Esophagus muscularis mucosa (tissue), 4 donors: Measurements from ENCODE around the gene DRG2. TPM values are rescaled to one million over a fixed set of nuclear protein-coding genes. Genes with fewer than 3 reads are reported as not detected.

Source experiments
- DNase-seq: peaks from one replicate; pipeline ENCODE4 v3.0.0-alpha.2; 2017; ENCODE audit errors: extremely low spot score
- H3K27ac ChIP-seq, 4 donors: fragments of 200-600 bp; sonication (generic); replicated peaks in 1 of 4; 1 replicate in 3 of 4; 2 replicates in 1 of 4; pipeline ENCODE4 v1.5.1; 2016 to 2019; ENCODE audit warnings: mild to moderate bottlenecking in 1 of 4
- H3K27me3 ChIP-seq, 4 donors: fragments of 200-600 bp; sonication (generic); one replicate each; pipeline versions ENCODE4 v1.5.1 to v1.6.0; 2016 to 2019
- H3K36me3 ChIP-seq, 4 donors: fragments of 200-600 bp; sonication (generic); one replicate each; pipeline ENCODE4 v1.5.1; 2016 to 2019
- H3K4me1 ChIP-seq, 4 donors: fragments of 200-600 bp; sonication (generic); one replicate each; pipeline ENCODE4 v1.5.1; 2016 to 2019
- H3K4me3 ChIP-seq, 4 donors: fragments of 200-600 bp; sonication (generic); 1 replicate in 2 of 4; 2 replicates in 2 of 4; pipeline ENCODE4 v1.5.1; 2016 to 2019; ENCODE audit warnings: mild to moderate bottlenecking in 4 of 4, moderate library complexity in 1 of 4
- H3K9me3 ChIP-seq, 4 donors: fragments of 200-600 bp; sonication (generic); 1 replicate in 3 of 4; 2 replicates in 1 of 4; pipeline ENCODE4 v1.5.1; 2016 to 2019
- CTCF ChIP-seq, 3 experiments: fragments of 200-600 bp in 2 of 3; fragments of 450-650 bp in 1 of 3; sonication (generic) in 2 of 3; IDR thresholded peaks; one replicate each; pipeline ENCODE4 v1.5.1; 2017 to 2019; ENCODE audit warnings: antibody characterized with exemption in 3 of 3, mild to moderate bottlenecking in 2 of 3, moderate library complexity in 1 of 3
- EP300 ChIP-seq: sonication (generic); formaldehyde crosslinking; IDR thresholded peaks from one replicate; pipeline ENCODE4 v1.6.1; 2017; ENCODE audit warnings: antibody characterized with exemption
- POLR2A ChIP-seq: fragments of 450-650 bp; IDR thresholded peaks from one replicate; pipeline ENCODE4 v1.6.1; 2017; ENCODE audit warnings: antibody characterized with exemption, moderate library complexity, mild to moderate bottlenecking, low read depth
- POLR2AphosphoS5 ChIP-seq, 2 donors: sonication (generic); formaldehyde crosslinking; IDR thresholded peaks; one replicate each; pipeline ENCODE4 v1.6.1; 2017; ENCODE audit warnings: antibody characterized with exemption in 2 of 2
- WGBS: methylation state at CpG from one replicate; pipeline ENCODE4 v1.1.5; 2018; 5-methylcytosine and 5-hydroxymethylcytosine counted together
- intact Hi-C: fragments of 100-400 bp; cut with DNase I; formaldehyde crosslinking; loops from one replicate; pipeline ENCODE4 v1.15.1; 2023
- total RNA-seq, 4 donors: library from RNA; depleted of rRNA; stranded (reverse); fragments of >200 nt; gene quantifications; one replicate each; pipeline versions ENCODE4 v1.1.0 to v1.2.1, GENCODE V29; 2016

DRG2 gene
- total RNA-seq, 4 donors from 2014 or later: 27.4 to 33.8 (median 33.0) TPM

- Histone ChIP-seq H3K4me3 (no peak overlapping the region), H3K36me3 (peaks cover 20 to 96% (median 84%) of the 10 kb centered on the region in 4 donors), H3K9me3 (no peaks in the 10 kb centered on the region), H3K27ac (no peak overlapping the region), H3K4me1 (no peaks in the 10 kb centered on the region), H3K27me3 (no peaks in the 10 kb centered on the region)
- TF ChIP-seq POLR2AphosphoS5 (IDR thresholded peaks at IDR 0.05) (no peak), CTCF (IDR thresholded peaks at IDR 0.05) (no peak), POLR2A (no peak), EP300 (no peak)
- intact Hi-C loops: no loop called here
- DNase-seq: no peak
- WGBS: 86% methylated on average over 6 of the region's 9 CpGs
Observed at GRCh38 chr17:18101828-18102227, 14.1 kb downstream of the DRG2 start.

- intact Hi-C loops: no loop called here
- Histone ChIP-seq H3K9me3 (no peaks in the 10 kb centered on the region), H3K27ac (no peak overlapping the region), H3K27me3 (no peaks in the 10 kb centered on the region), H3K4me3 (no peak overlapping the region), H3K4me1 (no peaks in the 10 kb centered on the region), H3K36me3 (peaks cover 22 to 96% (median 84%) of the 10 kb centered on the region in 4 donors)
- WGBS: 48% methylated on average over 2 of the region's 3 CpGs
- DNase-seq: no peak
- TF ChIP-seq EP300: no peak
- no peak for TF ChIP-seq CTCF (IDR thresholded peaks at IDR 0.05)
- TF ChIP-seq POLR2AphosphoS5 (IDR thresholded peaks at IDR 0.05): no peak
- no peak for TF ChIP-seq POLR2A
Observed at GRCh38 chr17:18102640-18103039, 14.9 kb downstream of the DRG2 start.

- intact Hi-C loops: no loop called here
- Histone ChIP-seq H3K36me3 (peaks cover 18 to 77% (median 62%) of the 10 kb centered on the region in 4 donors), H3K9me3 (no peaks in the 10 kb centered on the region), H3K27me3 (no peaks in the 10 kb centered on the region), H3K4me3 (no peak overlapping the region), H3K27ac (no peak overlapping the region), H3K4me1 (no peaks in the 10 kb centered on the region)
- 75% methylated on average over 2 of the region's 3 CpGs for WGBS
- TF ChIP-seq POLR2A (no peak), EP300 (no peak), POLR2AphosphoS5 (IDR thresholded peaks at IDR 0.05) (no peak), CTCF (IDR thresholded peaks at IDR 0.05) (no peak)
- no peak for DNase-seq
Observed at GRCh38 chr17:18105027-18105426, 17.3 kb downstream of the DRG2 start.

- intact Hi-C loops: no loop called here
- TF ChIP-seq EP300 (no peak), POLR2A (no peak), POLR2AphosphoS5 (IDR thresholded peaks at IDR 0.05) (no peak), CTCF (IDR thresholded peaks at IDR 0.05) (no peak)
- H3K4me1 ChIP-seq: no peaks in the 10 kb centered on the region
- no peak for DNase-seq
- WGBS: no CpG with 5 or more reads among the region's 6 CpGs
- H3K36me3 ChIP-seq: peaks cover 18 to 71% (median 56%) of the 10 kb centered on the region in 4 donors
- no peak overlapping the region for H3K27ac ChIP-seq
- no peaks in the 10 kb centered on the region for H3K27me3 ChIP-seq
- no peak overlapping the region for H3K4me3 ChIP-seq
- H3K9me3 ChIP-seq: no peaks in the 10 kb centered on the region
Observed at GRCh38 chr17:18105595-18105994, 17.8 kb downstream of the DRG2 start.

- Histone ChIP-seq H3K4me1 (no peaks in the 10 kb centered on the region), H3K4me3 (no peak overlapping the region), H3K9me3 (no peaks in the 10 kb centered on the region), H3K27ac (no peak overlapping the region), H3K36me3 (peaks cover 18 to 65% (median 51%) of the 10 kb centered on the region in 4 donors), H3K27me3 (no peaks in the 10 kb centered on the region)
- no peak for DNase-seq
- intact Hi-C loops: no loop called here
- WGBS: 87% methylated on average over 9 of the region's 9 CpGs
- TF ChIP-seq POLR2A (no peak), CTCF (IDR thresholded peaks at IDR 0.05) (no peak), EP300 (no peak), POLR2AphosphoS5 (IDR thresholded peaks at IDR 0.05) (no peak)
Observed at GRCh38 chr17:18106211-18106610, 18.5 kb downstream of the DRG2 start.
